Measurements from ENCODE around the gene C3orf38. TPM values are rescaled to one million over a fixed set of nuclear protein-coding genes. Genes with fewer than 3 reads are reported as not detected.
A peak's percentile ranks its signal among the peaks of the same experiment; 100 is the strongest.
"Not testable (repeated sequence)": the region's sequence is repeated elsewhere in the genome, so short reads cannot be mapped to it uniquely, and the experiment has no call there.

The C3orf38 gene
- polyA plus RNA-seq, 3 donors = 24.8 to 28.1 (median 26.1) TPM

DNA sequence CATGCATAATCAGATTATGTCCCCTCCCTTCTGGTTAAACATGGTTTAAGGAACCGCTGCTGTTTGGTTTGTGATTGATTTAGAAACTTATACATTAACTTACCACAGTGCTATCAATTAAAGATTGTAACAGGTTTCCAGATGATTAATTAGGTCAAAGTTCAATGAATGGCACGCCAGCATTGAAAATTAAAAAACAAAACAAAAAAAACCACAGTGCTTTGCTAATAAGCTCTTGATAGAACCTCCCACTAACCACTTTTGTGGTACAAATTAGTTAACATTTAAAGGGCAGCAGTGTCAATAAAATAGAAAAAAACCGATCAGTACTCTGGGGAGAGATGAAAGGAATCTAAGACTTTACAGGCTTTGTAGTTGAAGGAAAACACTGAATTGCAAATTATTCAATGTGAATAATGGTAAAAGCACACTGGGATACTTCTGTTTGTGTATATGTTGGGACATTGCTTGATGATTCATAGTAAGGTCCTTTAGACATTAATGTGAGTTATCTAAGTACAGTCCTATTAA lies 7.6 kb upstream of the C3orf38 start:
- no peak for DNase-seq (ENCODE audit: extremely low read depth in 1 of 11, low read depth in 9 of 11, low spot score in 4 of 11)

DNA sequence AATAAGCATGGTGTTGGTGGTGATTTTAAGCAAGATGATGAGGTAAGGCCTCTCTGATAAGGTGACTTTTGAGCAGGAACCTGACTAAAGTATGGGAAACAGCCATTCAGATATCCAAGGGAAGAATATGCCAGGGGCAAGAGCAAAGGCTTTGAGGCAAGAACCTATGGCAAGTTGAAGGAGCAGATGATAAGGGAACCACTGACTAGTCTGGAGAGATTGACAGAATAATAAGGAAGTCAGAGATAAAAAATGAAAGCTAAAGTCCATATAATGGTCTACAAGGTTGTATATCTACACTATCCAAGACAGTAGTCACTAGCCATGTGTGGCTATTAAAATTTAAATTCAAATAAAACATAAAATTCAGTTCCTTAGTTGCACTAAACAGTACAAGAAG lies 2.5 kb upstream of the C3orf38 start:
- no peak for DNase-seq (ENCODE audit: extremely low read depth in 1 of 11, low read depth in 9 of 11, low spot score in 4 of 11)

DNA sequence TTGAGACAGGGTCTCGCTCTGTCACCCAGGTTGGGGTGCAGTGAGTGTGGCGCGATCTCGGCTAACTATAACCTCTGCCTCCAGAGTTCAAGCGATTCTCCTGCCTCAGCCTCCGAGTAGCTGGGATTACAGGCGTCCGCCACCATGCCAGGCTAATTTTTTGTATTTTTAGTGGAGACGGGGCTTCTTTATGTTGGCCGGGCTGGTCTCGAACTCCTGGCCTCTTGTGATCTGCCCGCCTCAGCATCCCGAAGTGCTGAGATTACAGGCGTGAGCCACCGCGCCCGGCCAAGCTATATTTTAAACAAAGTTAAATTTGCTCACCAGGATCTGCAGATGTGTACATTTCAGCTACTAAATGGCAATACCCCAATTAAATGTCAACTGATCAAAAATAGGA lies 1.1 kb upstream of the C3orf38 start:
- DNase-seq (ENCODE audit: extremely low read depth in 1 of 11, low read depth in 9 of 11, low spot score in 4 of 11) = no peak

DNA sequence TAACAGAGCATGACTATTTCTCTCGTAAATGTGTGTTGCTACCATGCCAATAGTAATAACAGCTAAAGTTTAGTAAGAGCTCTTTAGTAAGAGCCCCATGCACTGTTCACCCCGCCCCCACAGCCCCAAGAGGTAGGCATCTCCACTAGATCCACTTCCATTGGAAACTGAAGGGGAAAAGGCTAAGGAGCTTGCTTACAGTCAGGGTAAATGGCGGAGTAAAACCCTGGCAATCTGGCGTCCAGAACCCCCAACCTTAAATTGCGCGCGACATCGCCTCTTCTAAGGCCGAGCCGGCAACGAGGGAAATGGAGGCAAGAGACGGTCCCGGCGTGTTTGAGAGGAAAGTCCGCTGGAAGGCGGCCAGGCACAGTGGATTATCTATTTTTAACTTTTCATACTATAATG lies 654 bp upstream of the C3orf38 start:
- peak in 5 of 11 donors; percentile 6 to 38 (median 7) for DNase-seq (ENCODE audit: extremely low read depth in 1 of 11, low read depth in 9 of 11, low spot score in 4 of 11)

DNA sequence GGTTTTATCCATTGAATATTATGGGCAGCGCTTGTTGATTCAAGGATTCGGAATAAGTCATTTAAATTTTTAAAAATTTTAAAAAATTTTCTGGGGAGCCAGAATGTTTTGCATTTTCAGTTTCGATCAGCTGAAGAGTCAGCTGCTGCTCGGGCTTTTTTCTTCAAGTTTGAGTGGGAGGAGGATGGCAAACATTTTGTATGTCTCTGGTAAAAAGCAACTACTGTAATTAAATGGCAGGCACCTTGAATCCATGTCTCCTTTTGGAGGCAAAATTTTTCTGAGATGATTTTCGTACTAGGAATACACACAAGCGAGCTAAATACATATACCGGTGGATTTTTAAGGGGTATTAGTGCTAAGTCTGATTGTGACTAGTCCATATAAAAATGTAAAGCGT lies 612 bp downstream of the C3orf38 start:
- peak in 4 of 11 donors; percentile 3 to 5 (median 4) for DNase-seq (ENCODE audit: extremely low read depth in 1 of 11, low read depth in 9 of 11, low spot score in 4 of 11)

DNA sequence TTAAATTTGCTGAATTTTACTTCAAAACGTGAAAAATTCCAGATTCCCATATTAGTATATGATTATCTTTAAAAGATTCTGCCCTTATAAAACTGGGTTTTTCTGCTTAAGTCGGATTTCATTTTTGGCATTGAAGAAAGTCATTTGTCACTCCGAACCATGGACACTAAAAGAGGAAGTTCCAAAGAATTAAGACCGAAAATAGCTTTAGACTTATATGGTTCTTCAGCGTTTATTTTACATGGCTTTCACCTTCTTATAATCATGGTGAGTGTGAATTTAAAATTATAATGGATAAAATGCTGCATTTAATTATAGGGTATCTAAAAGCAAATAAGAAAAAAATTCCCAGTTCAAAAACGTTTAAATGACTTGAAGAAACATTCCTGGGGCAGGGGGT lies 1.0 kb downstream of the C3orf38 start:
- DNase-seq (ENCODE audit: extremely low read depth in 1 of 11, low read depth in 9 of 11, low spot score in 4 of 11) = peak in 3 of 11 donors; percentile 0 to 4 (median 0)

DNA sequence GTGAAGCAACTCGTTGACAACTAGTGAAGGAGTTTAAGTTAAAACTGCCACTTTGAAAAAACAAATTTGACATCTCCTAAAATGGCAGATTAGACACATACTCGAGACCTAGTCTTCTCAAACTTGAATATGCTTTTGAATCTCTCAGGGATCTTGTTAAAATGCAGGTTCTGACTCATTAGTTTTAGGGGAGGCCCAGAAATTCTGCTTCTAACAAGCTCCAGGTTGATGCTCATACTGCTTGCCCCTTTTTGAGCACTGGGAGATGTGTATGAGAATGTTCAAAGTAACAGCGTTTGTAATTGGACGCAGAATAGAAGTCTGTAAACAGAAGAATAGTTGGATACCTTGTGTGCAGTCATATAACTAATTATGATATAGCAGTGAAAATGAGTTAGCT lies 1.6 kb downstream of the C3orf38 start:
- DNase-seq (ENCODE audit: extremely low read depth in 1 of 11, low read depth in 9 of 11, low spot score in 4 of 11) = no peak

DNA sequence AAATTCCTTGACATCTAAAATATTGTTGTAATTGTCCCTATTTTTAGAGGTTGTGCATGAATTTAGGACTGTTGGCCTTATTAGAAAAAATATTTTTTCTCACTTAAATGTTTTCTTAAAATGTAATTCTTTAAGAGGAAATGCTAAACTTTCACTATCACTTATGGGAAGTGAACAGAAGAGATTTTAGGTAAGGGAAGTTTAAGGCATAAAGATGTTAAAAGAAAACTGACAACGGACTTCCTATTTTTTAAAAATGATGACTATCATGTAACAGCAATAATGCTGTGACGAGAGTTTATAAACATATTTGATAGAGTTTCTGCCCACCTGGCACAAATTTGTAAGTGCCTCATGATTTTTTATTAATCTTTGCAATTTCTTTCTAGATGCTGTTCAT lies 3.1 kb downstream of the C3orf38 start:
- no peak for DNase-seq (ENCODE audit: extremely low read depth in 1 of 11, low read depth in 9 of 11, low spot score in 4 of 11)

DNA sequence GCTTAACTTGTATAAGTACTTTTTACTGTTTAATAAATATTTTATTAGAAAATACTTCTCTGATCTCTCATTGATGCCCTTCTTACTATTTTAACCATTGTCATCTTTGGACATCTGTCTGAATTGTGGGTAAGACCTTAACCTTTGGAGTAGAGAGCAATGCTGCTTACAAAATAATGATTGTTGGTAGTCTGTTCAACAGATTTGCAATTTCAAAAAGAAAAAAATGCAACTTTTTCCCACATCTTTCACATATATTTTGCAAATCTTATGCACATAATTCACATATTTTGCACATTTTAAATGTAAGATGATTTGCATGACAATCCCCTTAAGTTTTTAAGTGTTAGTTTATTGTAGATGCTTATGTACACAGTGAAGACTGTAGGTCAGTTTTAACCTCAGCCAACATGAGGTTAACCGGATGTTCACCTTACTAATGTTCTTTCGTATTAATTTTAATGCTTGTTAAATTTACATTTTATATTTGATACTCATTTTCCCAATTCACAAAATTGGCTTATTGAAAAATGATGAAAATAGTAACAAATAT lies 16.7 kb downstream of the C3orf38 start:
- DNase-seq (ENCODE audit: extremely low read depth in 1 of 11, low read depth in 9 of 11, low spot score in 4 of 11) = no peak

DNA sequence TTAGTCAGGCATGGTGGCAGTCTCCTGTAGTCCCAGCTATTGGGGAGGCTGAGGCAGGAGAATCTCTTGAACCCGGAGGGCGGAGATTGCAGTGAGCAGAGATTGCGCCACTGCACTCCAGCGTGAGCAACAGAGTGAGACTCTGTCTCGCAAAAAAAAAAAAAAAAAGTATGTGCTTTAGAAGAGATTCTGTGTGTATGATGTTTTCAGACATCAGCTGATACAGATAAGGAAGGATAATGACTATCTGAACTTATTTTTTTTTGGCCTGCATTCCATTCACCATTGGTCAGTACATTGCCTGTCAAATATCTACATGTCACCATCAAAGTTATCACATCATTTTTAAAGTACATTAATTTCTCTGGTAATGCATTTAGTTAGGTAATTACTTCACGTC lies 17.4 kb downstream of the C3orf38 start:
- DNase-seq (ENCODE audit: extremely low read depth in 1 of 11, low read depth in 9 of 11, low spot score in 4 of 11) = no peak

DNA sequence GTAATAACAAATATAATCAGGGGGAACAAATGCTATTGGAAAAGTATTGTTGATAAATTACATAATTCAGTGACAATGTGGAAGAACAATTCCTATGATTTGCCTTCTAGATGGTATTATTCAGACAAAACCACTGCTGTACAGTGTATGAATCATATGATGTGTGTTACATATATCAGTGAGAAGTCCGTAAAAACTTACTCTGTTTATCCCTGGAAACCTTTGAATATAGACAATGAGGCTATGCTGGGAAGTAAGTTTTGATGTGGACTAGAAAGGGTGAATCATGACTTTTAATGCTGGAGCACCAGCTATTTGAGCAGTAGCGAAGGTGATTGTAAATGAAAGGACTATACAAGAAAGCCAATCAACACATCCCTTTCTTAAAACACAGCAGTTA lies 17.9 kb downstream of the C3orf38 start:
- DNase-seq (ENCODE audit: extremely low read depth in 1 of 11, low read depth in 9 of 11, low spot score in 4 of 11) = no peak

DNA sequence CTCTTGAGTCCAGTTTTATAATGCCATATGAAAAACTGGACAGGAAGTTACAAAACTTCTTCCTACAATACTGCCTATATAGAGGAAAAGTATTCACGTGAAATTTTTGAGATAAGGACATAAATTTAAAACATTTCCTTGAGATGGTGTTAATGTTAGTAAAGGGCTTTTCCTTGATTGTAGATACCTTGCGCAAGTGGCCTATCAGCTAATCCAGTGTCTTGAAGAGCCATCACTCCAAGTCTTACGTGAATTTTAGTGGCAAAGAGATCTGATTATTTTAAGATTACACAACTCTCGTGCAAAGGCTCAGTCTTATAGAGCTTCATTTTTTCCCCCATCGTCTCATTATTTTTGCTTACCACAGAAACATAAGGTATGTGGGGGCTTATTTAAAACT lies 18.4 kb downstream of the C3orf38 start:
- no peak for DNase-seq (ENCODE audit: extremely low read depth in 1 of 11, low read depth in 9 of 11, low spot score in 4 of 11)

DNA sequence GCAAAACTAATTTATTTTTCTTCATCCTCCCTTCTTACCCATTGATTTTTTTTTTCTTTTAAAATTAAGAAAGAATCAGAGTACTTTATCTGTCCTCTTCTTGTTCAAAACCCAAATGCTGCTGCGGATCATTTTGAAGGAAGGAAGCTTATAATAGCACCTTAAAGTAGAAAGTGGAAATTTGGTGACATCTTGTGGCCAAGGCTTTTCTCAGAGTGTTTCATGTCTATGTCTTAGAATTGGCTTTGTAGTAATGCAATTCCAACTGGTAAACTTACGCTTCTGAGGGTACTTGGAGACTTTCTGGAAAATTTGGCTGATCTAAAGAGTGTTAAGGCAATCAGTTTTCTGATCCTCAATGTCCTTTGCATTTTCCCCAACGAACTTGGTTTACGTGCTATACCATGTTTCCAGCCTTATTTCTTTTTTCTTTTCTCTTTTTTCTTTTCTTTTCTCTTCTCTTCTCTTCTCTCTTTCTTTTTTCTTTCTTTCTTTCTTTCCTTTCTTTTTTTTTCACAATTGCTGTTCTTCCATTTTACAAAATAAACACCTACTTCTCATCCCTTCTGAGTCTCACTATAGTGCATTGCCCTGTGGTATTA lies 30.7 kb downstream of the C3orf38 start:
- DNase-seq (ENCODE audit: extremely low read depth in 1 of 11, low read depth in 9 of 11, low spot score in 4 of 11) = peak in 9 of 11 donors; percentile 10 to 34 (median 21)

DNA sequence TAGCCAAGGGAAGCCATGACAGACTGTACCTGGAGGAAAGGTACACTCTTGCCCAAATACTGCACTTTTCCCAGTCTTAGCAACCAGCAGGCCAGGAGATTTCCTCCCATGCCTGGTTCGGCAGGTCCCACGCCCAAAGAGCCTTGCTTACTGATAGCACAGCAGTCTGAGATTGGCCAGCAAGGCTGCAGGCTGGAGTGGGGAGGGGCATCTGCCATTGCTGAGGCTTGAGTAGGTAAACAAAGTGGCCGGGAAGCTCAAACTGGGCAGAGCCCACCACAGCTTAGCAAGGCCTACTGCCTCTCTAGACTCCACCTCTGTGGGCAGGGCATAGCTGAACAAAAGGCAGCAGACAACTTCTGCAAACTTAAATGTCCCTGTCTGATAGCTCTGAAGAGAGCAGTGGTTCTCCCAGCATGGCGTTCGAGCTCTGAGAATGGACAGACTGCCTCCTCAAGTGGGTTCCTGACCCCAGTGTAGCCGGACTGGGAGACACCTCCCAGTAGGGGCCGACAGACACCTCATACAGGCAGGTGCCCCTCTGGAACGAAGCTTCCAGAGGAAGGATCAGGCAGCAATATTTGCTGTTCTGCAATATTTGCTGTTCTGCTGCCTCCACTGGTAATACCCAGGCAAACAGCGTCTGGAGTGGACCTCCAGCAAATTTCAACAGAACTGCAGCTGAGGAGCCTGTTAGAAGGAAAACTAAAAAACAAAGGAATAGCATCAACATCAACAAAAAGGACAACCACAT lies 32.6 kb downstream of the C3orf38 start:
- not testable (repeated sequence) for DNase-seq (ENCODE audit: extremely low read depth in 1 of 11, low read depth in 9 of 11, low spot score in 4 of 11)

DNA sequence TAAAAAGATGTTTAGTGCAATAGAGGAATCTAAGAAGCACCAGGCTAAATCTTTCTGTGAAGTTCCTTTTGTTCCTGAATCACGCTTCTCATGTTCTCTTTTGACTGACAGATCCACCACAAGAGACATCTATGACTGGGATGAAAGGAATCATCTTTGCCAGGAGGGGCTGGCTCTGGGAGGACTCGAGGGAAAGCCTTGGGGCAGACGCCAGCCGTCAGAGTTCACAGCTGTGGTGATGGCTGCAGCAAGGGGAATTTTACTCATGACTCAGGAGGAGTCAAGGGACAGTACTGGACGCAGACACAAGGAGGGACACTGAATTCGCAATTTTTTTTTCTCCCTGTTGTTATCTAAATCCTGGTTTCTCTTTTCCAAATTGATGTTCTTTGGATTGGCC lies 38.7 kb downstream of the C3orf38 start:
- DNase-seq (ENCODE audit: extremely low read depth in 1 of 11, low read depth in 9 of 11, low spot score in 4 of 11) = no peak

DNA sequence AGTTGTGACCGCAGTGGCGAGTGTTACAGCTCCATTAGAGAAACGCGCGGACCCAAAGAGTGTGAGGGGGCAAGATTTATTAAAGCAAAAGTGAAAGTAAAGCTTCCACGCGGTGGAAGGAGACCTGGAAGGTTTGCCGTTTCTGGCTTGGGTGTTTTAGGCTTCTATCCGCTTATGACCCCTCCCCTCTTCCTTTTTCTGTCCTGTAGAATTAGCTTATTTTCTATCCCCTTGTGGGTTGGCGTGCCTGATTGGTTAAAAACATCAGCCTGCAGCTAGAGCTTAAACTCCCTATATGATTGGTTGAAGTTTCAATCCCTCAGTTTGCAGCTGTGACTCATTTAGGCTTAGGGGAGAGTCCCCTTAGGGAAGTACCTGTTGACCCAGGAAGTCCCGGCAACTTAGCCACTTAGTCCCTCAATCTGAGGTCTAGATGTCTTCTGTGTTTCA lies 39.6 kb downstream of the C3orf38 start:
- DNase-seq (ENCODE audit: extremely low read depth in 1 of 11, low read depth in 9 of 11, low spot score in 4 of 11) = no peak

DNA sequence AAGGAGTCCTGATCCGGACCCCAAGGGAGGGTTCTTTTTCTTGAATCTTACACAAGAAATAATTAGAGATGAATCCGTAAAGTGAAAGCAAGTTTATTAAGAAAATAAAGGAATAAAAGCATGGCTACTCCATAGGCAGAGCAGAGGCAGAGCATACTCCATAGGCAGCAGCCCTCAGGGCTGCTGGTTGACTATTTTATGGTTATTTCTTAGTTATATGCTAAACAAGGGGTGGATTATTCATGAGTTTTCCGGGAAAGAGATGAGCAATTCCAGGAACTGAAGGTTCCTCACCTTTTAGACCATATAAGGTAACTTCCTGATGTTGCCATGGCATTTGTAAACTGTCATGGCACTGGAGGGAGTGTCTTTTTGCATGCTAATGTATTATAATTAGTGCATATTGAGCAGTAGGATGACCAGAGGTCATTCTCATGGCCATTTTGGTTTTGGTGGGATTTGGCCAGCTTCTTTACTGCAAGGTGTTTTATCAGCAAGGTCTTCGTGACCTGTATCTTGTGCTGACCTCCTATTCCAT lies 42.2 kb downstream of the C3orf38 start:
- no peak for DNase-seq (ENCODE audit: extremely low read depth in 1 of 11, low read depth in 9 of 11, low spot score in 4 of 11)

DNA sequence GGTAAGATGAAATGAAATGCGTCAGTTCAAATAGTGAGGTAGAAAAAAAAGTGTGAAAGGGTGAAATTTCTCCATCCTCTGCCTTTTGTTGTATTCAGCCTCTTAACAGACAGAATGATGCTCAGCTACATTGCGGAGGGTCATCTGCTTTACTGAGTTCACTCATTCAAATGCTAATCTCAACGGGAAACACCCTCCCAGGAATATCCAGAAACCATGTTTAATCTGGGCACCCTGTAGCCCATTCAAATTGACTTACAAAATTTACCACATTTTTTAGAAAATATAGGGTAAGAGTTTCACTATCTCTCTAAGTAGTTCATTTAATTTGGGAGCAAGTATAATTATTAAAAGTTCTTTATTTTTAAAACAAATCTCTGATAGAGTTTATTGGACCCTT lies 42.9 kb downstream of the C3orf38 start:
- DNase-seq (ENCODE audit: extremely low read depth in 1 of 11, low read depth in 9 of 11, low spot score in 4 of 11) = no peak

DNA sequence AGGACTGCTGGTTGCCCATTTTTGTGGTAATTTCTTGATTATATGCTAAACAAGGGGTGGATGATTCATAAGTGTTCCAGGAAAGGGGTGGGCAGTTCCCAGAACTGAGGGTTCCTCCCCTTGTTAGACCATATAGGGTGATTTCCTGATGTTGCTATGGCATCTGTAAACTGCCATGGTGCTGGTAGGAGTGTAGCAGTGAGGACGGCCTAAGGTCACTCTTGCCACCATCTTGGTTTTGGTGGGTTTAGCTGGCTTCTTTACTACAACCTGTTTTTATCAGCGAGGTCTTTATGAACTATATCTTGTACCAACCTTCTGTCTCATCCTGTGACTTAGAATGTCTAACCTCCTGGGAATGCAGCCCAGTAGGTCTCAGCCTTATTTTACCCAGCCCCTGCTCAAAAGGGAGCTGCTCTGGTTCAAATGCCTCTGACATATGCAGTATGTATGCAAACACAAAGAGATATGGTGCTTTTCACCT lies 46.2 kb downstream of the C3orf38 start:
- DNase-seq (ENCODE audit: extremely low read depth in 1 of 11, low read depth in 9 of 11, low spot score in 4 of 11) = no peak

DNA sequence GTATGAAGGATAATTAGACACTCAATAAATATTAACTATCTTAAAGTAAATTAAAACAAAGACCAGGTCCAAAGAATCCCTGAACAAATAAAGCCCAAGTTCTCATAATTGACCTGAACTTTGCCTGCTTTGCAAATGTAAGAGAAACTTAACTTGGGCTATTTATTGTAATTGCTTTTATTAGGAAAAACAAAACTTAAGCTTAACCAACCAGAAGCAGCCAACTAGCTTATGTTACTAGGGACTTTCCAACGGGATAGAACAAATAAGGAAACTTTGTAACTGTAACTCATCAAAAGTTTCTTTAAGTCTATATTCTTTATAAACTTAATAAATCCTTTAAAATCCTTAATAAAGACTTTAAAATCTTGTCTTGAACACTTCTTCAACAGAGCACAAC lies 48.4 kb downstream of the C3orf38 start:
- DNase-seq (ENCODE audit: extremely low read depth in 1 of 11, low read depth in 9 of 11, low spot score in 4 of 11) = no peak
